Tibial nerve (tissue), 4 donors: ENCODE data around the gene PROKR2. TPM values are rescaled to one million over a fixed set of nuclear protein-coding genes. Genes with fewer than 3 reads are reported as not detected.

Source experiments
- DNase-seq, 2 donors: peaks; one replicate each; pipeline ENCODE4 v3.0.0-alpha.2; 2019; ENCODE audit warnings: low spot score in 2 of 2
- H3K27ac ChIP-seq, 4 donors: fragments of 200-600 bp; sonication (generic) in 3 of 4; one replicate each; pipeline ENCODE4 v1.5.1; 2017 to 2019; ENCODE audit warnings: mild to moderate bottlenecking in 1 of 4
- H3K27me3 ChIP-seq, 2 donors: fragments of 200-600 bp; sonication (generic) in 1 of 2; one replicate each; pipeline versions ENCODE4 v1.5.1 to v1.6.0; 2017 to 2019
- H3K36me3 ChIP-seq, 3 donors: fragments of 200-600 bp; sonication (generic); one replicate each; pipeline ENCODE4 v1.5.1; 2018 to 2019
- H3K4me1 ChIP-seq, 4 donors: fragments of 200-600 bp; sonication (generic) in 3 of 4; one replicate each; pipeline ENCODE4 v1.5.1; 2017 to 2019
- H3K4me3 ChIP-seq, 4 donors: fragments of 200-600 bp; sonication (generic) in 3 of 4; one replicate each; pipeline ENCODE4 v1.5.1; 2017 to 2019; ENCODE audit warnings: mild to moderate bottlenecking in 1 of 4, moderate library complexity in 1 of 4
- H3K9me3 ChIP-seq, 4 donors: fragments of 200-600 bp; sonication (generic) in 3 of 4; one replicate each; pipeline ENCODE4 v1.5.1; 2017 to 2019
- CTCF ChIP-seq, 5 experiments: fragments of 200-600 bp in 3 of 5; fragments of 450-650 bp in 2 of 5; sonication (generic) in 3 of 5; IDR thresholded peaks; one replicate each; pipeline ENCODE4 v1.5.1; 2016 to 2019; ENCODE audit warnings: antibody characterized with exemption in 5 of 5, mild to moderate bottlenecking in 3 of 5, moderate library complexity in 2 of 5
- EP300 ChIP-seq, 2 donors: sonication (generic); formaldehyde crosslinking; IDR thresholded peaks; one replicate each; pipeline ENCODE4 v1.6.1; 2017; ENCODE audit warnings: antibody characterized with exemption in 2 of 2, mild to moderate bottlenecking in 1 of 2
- POLR2A ChIP-seq, 2 donors: fragments of 450-650 bp; IDR thresholded peaks; one replicate each; pipeline ENCODE4 v1.6.1; 2017; ENCODE audit warnings: antibody characterized with exemption in 2 of 2, mild to moderate bottlenecking in 2 of 2, moderate library complexity in 2 of 2
- WGBS, 2 donors: methylation state at CpG; one replicate each; pipeline ENCODE4 v1.1.5; 2018; 5-methylcytosine and 5-hydroxymethylcytosine counted together
- small RNA-seq: library from RNA; depleted of rRNA; stranded (forward); fragments of <200 nt; gene quantifications from one replicate; pipeline ENCODE3, GENCODE V24; 2016
- total RNA-seq, 4 donors: library from RNA; depleted of rRNA; stranded (reverse); fragments of >200 nt; gene quantifications; one replicate each; pipeline ENCODE4 v1.1.0, GENCODE V29; 2016

The PROKR2 gene
- total RNA-seq, 4 donors from 2014 or later = not detected

DNA sequence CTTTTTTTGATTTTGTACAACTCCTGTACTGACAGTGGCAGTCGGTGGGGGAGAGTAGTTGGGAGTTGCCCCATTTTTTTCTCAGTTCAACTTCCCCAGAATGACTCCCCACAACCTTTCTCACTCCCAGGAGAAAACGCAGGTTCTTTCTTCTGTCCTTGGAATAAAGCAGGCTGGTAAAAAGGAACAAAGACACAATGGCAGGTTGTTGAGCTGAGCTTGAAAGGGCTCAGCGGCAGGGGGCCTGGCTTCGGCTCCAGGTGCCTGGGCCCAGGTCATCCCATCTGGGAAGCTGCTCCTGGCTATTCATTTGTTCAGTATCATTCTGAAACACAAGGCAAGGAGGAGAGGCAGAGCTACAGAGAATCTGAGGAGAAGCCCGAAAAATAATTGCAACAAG lies 46.2 kb downstream of the PROKR2 start:
- Histone ChIP-seq H3K27me3 (no peaks in the 10 kb centered on the region), H3K9me3 (no peaks in the 10 kb centered on the region), H3K4me3 (no peak overlapping the region), H3K27ac (no peak overlapping the region), H3K36me3 (no peaks in the 10 kb centered on the region), H3K4me1 (no peaks in the 10 kb centered on the region)
- WGBS, 2 donors = 55 to 59% methylated on average over 5 of the region's 5 CpGs
- TF ChIP-seq EP300 (IDR thresholded peaks at IDR 0.05) (no peak), CTCF (IDR thresholded peaks at IDR 0.05) (no peak), POLR2A (IDR thresholded peaks at IDR 0.05) (no peak)
- no peak for DNase-seq

DNA sequence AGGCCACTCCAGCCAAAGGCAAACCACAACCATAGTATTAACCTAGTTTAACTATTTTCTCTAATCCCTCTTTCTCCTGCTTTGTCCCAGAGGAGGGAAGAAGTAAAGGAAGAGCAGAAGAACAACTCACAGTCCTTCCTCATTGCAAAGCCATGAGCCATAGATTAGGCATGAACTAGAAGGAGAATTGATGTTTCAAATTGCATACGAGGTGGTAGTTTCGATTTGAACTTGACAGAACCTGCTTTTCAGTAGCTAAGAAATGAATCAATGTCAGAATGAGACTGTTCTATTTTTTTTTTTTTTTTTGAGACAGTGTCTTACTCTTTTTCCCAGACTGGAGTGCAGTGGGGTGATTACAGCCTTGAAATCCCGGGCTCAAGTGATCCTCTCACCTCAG lies 48.3 kb downstream of the PROKR2 start:
- no peak overlapping the region for H3K27ac ChIP-seq
- DNase-seq = no peak
- no peaks in the 10 kb centered on the region for H3K27me3 ChIP-seq
- H3K9me3 ChIP-seq = no peaks in the 10 kb centered on the region
- no peaks in the 10 kb centered on the region for H3K4me1 ChIP-seq
- H3K36me3 ChIP-seq = no peaks in the 10 kb centered on the region
- no peak for TF ChIP-seq CTCF (IDR thresholded peaks at IDR 0.05)
- no peak for TF ChIP-seq POLR2A (IDR thresholded peaks at IDR 0.05)
- TF ChIP-seq EP300 (IDR thresholded peaks at IDR 0.05) = no peak
- 71 to 72% methylated on average over 3 of the region's 3 CpGs for WGBS, 2 donors
- H3K4me3 ChIP-seq = no peak overlapping the region

DNA sequence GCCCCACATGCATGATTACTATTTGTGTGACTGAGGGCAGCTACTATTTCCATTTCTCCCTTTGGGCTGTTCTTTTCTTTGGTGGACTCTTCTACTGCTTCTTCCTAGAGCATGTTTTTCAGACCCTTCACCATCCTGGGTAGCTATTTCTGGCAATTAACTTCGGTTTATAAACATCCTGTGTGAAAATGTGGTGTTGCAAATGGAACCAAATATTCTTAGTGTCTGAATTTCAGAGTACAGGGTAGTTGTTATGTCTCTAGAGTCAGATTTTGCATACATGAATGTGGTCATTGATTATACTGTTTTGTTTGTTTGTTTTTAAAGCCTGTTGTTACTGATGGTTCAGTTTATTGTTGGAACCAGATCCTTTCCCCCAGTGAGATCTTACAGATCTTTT lies 49.7 kb downstream of the PROKR2 start:
- H3K27ac ChIP-seq = no peak overlapping the region
- no peaks in the 10 kb centered on the region for H3K27me3 ChIP-seq
- no peaks in the 10 kb centered on the region for H3K4me1 ChIP-seq
- H3K36me3 ChIP-seq = no peaks in the 10 kb centered on the region
- TF ChIP-seq CTCF (IDR thresholded peaks at IDR 0.05) (no peak), EP300 (IDR thresholded peaks at IDR 0.05) (no peak), POLR2A (IDR thresholded peaks at IDR 0.05) (no peak)
- no peaks in the 10 kb centered on the region for H3K9me3 ChIP-seq
- WGBS, 2 donors = 44 to 54% methylated on average over 1 of the region's 1 CpG
- DNase-seq = no peak
- no peak overlapping the region for H3K4me3 ChIP-seq

Small RNAs within 50 kb of the gene (small RNA-seq; reads per million reads assigned to genes)
- gene RNA5-8SP7 = not detected

Other genes with a start within 250 kb of the PROKR2 start
- gene TMEM230, start 203.9 kb downstream of the PROKR2 start, total RNA-seq = 10 to 100 TPM; 55.9 to 88.1 (median 84.7) TPM
- gene PCNA, start 197.0 kb downstream of the PROKR2 start, total RNA-seq = 10 to 100 TPM; 28.2 to 42.8 (median 37.4) TPM
- gene CDS2, start 189.9 kb downstream of the PROKR2 start, total RNA-seq = 10 to 100 TPM; 29.4 to 35.0 (median 34.1) TPM